GM19351 (cell line): ENCODE measurements around the gene LPAR2.
A peak's percentile ranks its signal among the peaks of the same experiment; 100 is the strongest.
"Not testable (repeated sequence)": the region's sequence is repeated elsewhere in the genome, so short reads cannot be mapped to it uniquely, and the experiment has no call there.

Experiments used
- ATAC-seq: cut with Tn5 transposase; IDR thresholded peaks from one replicate; pipeline ENCODE4 v1.9.1; 2021; ENCODE audit warnings: mild to moderate bottlenecking, moderate library complexity; ENCODE audit not compliant: unreplicated experiment

Gene LPAR2

GRCh38 chr19:19633711-19634515, 5.9 kb upstream of the LPAR2 start:
- ATAC-seq, result no peak

GRCh38 chr19:19632661-19633060, 4.6 kb upstream of the LPAR2 start:
- ATAC-seq, result no peak

GRCh38 chr19:19631346-19631745, 3.3 kb upstream of the LPAR2 start:
- no peak for ATAC-seq

GRCh38 chr19:19630426-19630825, 2.4 kb upstream of the LPAR2 start:
- ATAC-seq, result no peak

- ATAC-seq, result no peak
Observed at GRCh38 chr19:19630062-19630414, 2.0 kb upstream of the LPAR2 start.

- peak; percentile 29 for ATAC-seq
Observed at GRCh38 chr19:19628501-19629134, 598 bp upstream of the LPAR2 start.

GRCh38 chr19:19626516-19627472, 1.2 kb downstream of the LPAR2 start:
- ATAC-seq, result no peak

GRCh38 chr19:19624032-19624570, 3.9 kb downstream of the LPAR2 start:
- no peak for ATAC-seq

GRCh38 chr19:19623383-19623782, 4.6 kb downstream of the LPAR2 start:
- ATAC-seq, result no peak

- no peak for ATAC-seq
Observed at GRCh38 chr19:19619849-19620210, 8.2 kb downstream of the LPAR2 start.

- no peak for ATAC-seq
Observed at GRCh38 chr19:19619181-19619848, 8.7 kb downstream of the LPAR2 start.

GRCh38 chr19:19618219-19619051, 9.6 kb downstream of the LPAR2 start, which contains the start of gene PBX4:
Gene PBX4 (minus strand): TSS chr19:19618687. CDS start chr19:19618629, 58 bp downstream.
- ATAC-seq, result peak; percentile 94

- no peak for ATAC-seq
Observed at GRCh38 chr19:19615086-19615485, 12.9 kb downstream of the LPAR2 start.

GRCh38 chr19:19613506-19613905, 14.5 kb downstream of the LPAR2 start:
- no peak for ATAC-seq

GRCh38 chr19:19610376-19611202, 17.4 kb downstream of the LPAR2 start:
- no peak for ATAC-seq

- ATAC-seq, result not testable (repeated sequence)
Observed at GRCh38 chr19:19606686-19607085, 21.3 kb downstream of the LPAR2 start.

- no peak for ATAC-seq
Observed at GRCh38 chr19:19606021-19606420, 22.0 kb downstream of the LPAR2 start.

GRCh38 chr19:19602713-19603324, 25.2 kb downstream of the LPAR2 start:
- ATAC-seq, result no peak
